Measurements from ENCODE around the gene IDI2.

IDI2 gene

GRCh38 chr10:969473-970150 lies 56.0 kb downstream of the IDI2 start:
- in situ Hi-C loops (cut with HindIII; ENCODE audit: low pct_ligation_motif_present, low pct_unique_long_range_greater_than_20kb, low sequenced_read_pairs) = no loop called here
- DNase-seq = no peak

Data from ACHN (cell line).